NCI-H748 treated with DMSO at 0.1 percent for 48 hours (cell line): Measurements from ENCODE around the gene SAMMSON.
A peak's percentile ranks its signal among the peaks of the same experiment; 100 is the strongest.

Source experiments
- DNase-seq: peaks from one replicate; lab custom pipeline; 2025; lab: John Stamatoyannopoulos, UW

SAMMSON gene

DNA sequence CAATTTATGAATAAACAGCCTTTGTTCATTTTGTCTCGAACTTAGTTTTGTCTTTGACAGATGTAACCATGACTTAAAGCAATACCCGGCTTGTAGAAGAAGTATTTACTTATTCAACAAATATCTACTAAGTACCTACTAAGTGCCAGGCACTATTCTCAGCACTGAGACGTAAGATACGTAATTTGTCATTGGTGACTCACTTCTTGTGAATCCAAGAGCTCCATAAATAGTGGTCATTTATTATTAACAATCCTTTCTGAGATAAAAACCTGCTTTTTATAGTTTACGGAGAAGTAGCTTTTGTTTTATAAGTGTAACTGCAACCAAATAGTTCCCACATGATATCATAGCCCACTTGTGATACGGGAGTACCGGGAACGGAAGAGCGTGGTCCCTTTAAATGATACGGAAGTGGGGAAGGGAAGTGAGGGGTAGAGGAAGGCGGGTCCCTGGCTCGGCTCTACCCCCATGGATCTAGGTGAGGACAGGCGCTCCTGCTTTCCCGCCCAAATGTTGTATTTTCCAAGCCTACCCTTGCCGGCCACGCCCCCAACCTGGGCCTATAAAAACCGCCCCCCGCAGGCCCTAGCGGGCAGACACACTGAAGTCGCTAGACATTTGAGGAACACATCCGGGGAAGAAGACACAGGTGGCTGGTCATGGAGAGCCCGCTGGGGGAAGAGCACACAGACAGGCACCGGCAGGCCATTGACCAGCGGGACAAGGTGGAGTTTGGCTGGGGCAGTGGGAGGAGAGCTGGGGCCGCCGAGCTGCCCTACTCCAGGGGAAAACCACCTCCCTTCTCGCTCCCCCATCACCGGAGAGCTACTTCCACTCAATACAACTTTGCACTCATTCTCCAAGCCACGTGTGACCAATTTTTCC is at the start of gene SAMMSON:
Gene SAMMSON, plus strand, starts transcription at position 594 of the 888 bp plus-strand sequence.
- DNase-seq = peak; percentile 92

DNA sequence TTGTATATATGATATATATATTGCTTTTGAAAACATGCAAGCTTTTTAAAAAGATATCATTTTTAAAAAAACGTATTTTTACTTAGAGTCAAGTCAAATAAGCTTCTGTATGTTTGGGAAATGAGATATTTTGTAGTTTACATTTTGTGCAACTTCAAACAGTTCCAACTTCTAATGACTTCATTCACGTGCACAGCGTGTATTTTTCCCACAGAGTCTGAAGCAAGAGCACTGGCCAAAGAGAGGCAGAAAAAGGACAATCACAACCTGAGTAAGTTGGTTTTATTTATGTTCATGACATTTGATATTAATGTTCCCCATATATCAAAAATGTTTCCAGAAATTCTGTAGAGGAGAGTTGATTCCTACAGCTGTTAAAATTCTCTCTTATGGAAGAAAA is 47.9 kb upstream of the SAMMSON start:
- no peak for DNase-seq

DNA sequence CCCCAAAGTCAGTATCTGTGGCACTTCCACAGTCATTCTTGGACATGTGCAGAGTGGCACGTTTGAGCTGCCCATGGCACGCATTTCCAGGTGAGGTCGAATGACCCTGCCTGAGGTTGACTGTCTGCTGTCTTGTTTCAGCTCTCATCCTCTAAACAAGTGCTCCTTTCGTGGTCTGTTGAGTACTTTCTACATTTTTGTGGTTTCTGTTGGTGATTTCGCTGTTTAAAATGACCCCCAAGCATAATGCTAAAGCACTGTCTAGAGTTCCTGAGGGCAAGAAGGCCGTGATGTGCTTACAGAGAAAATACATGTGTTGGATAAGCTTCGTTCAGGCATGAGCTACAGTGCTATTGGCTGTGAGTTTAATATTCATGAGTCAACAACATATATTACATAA is 40.0 kb upstream of the SAMMSON start:
- DNase-seq = no peak

DNA sequence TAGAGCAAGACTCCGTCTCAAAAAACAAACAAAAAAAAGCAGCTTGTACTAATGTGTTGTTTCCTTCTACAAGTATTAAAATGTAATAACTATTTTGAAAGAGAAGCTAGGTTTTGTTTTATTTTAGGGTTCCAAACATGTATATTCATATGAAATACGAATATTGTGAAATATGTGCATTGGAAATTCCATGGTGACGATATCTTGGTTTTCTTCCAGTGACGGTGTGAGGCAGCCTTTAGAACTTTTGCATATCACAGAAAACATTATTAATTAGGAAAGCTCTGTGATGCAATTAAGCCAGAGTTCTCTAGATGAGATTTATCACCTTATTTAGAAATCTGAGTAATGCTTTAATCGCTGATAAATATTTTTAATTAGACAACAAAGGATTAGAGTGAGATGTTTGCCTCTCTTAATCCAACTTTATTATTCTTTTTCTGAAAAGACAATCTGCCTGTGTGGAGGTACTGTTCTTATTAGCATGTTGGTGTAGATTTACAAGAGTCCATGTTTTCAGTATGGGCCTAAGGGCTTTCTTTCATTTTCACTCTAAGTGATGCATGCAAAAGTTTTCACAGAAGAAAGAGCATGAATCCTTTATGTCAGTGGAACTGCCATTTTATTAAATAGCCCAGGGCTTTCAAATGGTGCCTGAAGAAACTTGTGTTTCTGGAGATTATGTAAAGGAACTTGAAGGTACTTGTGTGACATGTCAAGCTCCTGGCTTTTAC is 37.7 kb upstream of the SAMMSON start:
- no peak for DNase-seq

DNA sequence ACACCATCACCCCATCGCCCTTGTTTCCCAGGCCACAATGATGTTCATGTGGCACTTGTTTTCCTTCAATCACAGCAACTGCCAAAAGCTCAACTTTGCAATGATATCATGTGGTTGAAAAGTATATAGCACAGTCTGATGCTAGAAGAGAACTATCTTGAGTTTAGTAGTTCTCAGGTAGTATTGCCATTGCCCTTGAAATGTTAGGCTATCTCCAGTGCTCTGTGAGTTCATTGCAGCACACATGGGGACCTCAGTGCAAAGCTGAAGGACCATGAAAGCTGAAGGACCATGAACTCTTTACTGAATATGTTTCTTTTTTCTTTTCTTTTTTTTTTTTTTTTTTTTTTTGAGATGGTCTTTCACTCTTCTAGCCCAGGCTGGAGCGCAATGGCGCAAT is 35.9 kb upstream of the SAMMSON start:
- no peak for DNase-seq

DNA sequence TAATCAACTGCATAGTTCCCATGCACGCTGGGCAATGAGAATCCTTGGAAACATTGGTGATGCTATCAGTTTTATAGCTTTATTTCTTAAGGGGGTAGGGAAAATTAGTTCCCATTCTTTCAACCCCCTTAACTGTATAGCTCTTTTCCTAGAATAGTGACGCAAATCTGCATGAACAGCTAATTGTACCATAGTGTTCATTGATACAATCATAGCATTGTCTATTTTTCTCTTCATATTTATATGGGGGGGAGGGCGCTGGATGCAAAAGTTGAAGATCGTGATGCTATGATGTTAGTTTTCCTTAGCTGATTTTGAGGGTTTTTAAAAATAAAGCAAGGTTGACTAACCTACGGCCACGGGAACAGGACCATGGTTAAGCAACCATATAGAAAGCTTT is 32.4 kb upstream of the SAMMSON start:
- DNase-seq = no peak

DNA sequence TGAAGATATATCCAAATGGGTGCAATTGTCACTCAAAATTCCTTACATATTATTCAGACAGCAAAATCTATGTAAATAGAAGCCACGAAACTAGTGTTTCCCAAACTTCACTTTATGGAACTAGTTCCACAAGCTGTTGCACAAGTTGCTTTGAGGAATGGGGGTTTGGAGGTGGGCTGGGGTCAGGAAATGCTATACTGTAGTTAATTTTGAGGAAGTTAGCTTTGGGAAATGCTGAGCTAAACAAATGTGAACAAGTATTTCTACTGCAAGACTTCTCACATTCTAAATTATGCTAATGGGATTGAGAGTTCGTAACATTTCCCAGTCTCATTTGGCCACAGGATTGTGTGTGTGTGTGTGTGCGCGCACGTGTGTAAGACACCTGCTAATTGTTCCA is 28.7 kb upstream of the SAMMSON start:
- DNase-seq = no peak

DNA sequence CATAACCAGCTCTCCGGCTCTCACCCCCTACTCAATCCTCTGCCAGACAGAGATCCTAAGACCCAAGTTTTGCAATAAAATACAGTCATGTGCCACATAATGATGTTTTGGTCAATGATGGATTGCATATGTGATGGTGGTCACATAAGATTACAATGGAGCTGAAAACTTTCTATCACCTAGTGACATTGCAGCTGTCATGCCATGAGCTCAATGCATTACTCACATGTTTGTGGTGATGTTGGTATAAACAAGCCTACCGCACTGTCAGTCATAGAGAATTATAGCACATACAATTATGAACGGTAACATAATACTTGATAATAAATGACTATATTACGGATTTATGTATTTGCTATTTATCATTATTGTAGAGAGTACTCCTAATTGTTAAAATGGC is 26.9 kb upstream of the SAMMSON start:
- DNase-seq = no peak

DNA sequence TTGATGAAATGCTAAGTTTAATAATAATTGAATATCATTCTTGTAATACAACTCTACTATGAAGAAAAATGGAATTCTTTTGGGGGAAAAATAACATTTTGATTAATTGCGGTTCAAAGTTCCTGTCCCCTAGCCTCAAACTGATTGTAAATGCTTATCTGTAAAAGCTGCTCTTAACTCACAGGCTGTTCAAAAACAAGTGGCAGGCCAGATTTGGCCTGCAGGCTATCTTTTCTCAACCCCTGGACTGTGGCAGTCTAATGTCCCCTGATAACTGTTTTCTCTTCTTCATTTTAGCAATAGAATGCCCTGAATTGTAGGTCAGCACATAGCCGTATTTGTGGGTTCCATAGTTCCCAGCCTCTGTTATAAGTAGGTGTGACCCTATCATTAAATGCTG is 23.5 kb upstream of the SAMMSON start:
- no peak for DNase-seq

DNA sequence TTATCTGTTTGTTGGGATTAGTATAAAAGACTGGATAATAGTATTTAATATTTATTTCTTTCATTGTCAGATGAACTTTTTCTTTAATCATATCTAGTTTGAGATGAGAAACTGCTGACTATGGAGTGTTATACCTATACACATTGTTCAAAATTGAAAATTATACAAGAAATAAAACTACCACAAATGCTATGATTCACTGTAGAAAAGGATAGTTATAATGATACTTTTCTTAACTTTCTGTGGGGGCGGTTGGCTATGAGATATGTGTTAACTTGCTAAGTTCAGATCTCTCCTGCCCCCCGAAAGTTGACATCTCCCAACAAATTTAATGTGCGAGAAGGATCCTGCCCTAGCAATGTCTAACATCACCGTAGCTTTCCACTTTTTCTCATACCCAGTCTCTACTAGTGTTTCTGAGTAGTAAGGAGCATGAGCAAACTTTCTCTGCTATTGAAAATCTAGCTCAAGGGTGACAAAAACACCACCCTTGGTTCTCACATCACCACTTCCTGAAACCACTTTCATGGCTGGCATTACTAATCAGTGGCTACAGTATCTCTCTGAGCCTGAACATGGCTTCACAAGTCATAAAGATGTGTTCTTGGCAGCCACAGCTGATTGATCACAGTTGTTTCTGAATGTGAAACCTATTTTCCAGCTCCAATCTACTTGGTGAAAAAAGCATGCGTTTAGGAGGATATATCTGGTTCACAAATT is 15.8 kb upstream of the SAMMSON start:
- no peak for DNase-seq

DNA sequence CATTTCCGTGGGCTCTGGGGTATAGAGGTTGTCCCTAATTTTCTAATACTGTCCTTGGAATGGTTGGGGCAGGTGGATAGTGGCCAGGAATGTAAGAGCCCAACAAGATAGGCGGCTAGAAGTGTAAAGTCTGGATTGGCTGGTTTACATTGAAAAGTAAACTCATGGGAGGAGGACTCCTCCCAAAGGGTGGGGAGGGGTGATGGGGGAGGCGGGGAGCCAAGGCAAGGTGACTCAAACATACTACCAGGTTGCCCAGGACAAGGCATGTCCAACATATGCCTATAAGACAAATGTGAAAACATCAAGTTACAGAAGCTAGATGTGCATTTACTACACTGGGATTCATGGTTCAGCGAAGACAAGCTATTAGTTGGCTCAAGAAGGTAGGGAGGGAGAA is 14.3 kb upstream of the SAMMSON start:
- no peak for DNase-seq

DNA sequence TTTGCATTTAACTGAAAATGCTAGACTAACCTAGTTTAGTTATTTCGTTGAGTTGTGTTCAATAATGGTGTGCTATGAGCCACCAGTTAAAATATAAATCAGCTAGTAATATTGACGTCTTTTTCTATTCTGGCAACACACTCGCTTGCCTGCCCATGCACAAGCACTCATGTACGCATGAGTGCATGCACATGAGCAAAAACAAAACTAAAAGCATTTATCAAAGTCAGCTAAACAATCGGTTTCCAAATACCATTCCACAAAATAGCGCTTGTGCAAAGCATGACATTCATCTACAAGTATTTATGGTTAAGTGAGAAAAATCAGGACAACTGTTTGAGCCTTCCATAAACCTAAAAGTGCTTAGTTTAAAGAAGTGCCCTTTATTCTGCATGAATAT is 13.1 kb upstream of the SAMMSON start:
- DNase-seq = no peak

DNA sequence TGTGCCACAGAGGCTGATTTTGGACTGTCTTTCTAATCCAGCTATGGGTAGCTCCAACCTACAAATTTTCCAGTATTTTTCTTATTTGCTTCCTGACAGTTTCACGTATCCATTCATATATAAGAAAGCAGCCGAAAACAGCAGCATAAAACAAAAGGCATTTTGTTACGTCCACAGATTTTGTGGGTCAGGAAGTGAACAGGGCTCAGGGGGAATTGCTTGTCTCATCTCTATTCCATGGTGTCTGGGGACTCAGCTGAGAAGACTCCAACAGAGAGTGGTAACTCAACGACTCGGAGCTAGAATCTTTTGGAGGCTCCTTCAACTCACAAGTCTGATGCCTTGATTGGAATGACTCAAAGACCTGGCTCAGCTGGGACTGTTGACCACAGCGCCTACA is 11.7 kb upstream of the SAMMSON start:
- no peak for DNase-seq

DNA sequence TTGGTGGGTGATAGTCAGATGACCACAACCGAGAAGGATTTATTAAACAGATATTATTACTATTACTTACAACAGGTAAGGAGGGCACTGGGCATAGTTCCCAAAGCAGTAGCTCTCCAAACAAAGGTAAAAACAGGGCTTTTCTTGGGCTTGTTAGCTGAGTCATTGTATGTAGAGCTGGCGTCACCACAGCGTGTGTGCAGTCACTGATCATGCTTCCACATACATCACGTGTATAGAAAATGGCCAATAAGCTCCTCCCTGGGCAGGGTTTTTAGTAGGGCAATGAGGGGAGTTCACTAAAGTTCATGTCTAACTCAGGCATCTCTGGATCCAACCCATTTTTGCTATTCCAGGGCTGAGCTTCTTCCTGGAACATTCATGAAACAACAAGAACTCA is 5.8 kb upstream of the SAMMSON start:
- no peak for DNase-seq

DNA sequence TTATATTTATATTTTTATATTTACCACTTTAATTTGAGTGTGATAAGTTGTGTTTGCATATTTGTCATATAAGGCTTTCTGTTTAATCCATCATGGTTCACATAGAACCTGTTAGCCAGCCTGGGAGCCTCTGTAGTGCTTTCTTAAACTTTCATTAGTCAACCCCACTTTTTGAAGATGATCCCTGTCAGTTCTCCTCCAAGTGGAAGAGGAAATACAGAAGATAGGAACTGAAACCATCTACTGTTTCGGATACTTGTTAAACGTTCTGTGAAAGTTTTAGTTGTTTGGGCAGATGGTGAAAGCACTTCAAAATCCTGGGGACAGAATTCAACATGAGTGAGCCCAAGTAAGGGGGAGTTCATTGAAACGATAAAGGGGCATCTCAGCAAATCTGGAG is 4.6 kb upstream of the SAMMSON start:
- DNase-seq = no peak

DNA sequence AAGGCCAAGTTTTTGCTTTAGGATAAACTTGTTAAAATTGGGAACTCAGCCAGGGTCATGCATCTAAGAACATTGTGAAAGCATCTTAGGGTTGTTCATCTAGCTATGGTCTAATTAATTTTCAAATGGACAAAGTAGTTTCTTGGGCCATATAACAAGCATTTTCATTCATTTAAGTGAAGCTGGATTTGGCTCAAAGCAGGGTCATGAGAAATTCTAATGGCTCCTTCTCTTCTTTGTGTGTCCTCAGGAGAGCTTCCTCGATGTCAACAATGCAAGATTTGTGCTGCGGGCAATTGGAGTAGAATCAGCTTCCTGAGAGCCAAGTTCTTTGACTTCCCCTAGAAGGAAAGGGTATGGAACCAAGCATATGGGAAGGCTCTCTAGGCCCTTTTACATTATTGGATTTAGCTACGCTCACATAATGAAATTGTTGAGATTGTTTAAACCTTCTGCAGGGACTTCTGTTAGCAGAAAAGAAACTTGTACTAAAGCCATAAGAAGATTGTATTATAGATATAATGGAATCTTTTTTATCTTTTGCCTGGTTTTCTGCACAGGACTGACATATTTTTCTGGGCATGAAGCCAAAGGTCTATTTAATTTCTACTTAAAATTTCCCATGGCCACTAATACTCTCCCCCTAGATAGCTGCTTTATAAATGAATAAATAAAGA is 1.8 kb upstream of the SAMMSON start:
- DNase-seq = no peak

DNA sequence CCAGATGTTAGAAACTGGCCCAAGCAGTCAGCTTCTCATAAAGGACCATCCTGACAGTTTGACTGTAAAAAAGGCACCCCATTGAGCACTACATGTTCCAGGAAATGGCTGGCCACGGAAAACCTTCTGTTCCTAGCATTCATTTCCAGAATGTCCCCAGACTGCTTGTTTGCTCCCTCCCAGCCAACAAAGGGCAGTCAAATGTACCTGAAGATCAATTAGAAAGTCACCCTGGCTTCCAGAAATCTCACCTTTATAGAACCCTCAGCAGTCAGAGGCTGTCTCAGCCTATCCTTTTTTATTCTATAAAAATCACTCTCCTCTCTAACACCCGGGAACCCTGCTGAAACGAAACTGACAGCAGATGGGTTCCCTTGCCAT is 784 bp upstream of the SAMMSON start:
- DNase-seq = peak; percentile 22

DNA sequence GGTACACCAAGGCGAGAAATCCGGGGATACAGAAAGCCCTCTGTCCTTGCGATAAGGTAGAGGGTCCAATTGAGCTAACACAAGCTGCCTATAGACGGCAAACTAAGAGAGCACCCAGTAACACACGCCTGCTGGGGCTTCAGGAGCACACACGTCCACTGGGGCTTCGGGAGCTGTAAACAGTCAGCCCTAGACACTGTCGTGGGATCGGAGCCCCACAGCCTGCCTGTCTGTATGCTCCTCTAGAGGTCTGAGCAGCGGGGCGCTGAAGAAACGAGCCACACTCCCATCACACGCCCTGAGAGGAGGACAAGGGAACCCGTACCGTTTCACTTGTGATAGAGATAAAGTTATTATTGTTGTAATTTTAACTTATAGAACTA is 486 bp downstream of the SAMMSON start:
- DNase-seq = peak; percentile 72

DNA sequence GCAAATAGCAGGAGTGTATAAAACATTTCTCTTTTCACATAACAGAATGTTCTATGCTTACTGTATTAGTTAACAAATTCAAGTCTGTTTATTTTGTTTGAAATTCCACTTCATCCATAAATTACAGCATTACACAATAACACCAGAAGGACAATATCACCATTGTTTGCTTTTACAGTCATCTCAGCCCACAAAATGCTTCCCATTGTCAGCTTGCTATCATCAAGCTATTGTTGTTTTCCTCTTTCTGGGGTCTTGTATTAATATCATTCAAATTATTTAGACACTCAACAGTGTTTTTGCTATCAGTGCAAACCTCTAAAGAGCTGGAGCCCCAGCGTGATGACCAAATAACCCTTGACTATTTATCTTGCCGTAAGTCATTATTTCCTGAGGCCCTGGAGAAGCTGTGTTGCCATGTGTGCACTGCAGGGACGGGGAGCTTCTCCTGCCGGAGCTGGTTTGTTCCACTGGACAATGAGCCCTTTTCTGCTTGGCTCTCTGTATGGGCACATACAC is 1.1 kb downstream of the SAMMSON start:
- peak; percentile 73 for DNase-seq

DNA sequence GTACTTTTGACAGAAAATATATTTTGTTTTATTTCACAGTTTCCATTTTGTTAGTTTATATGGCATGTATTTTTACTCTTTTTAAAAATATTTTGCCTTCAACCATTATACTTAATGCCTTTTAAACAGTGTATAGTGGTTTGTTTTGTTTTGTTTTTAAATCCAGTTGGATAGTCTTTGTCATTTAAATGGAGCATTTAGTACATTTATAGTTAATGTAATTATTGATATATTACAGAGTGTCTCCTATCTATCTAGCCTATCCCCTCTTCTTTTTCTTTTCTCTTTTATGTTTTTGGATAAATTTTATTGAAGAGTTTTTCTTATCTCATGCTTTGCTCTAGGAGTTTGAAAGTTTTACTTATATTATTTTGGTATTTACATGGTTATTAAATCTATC is 3.6 kb downstream of the SAMMSON start:
- DNase-seq = no peak

DNA sequence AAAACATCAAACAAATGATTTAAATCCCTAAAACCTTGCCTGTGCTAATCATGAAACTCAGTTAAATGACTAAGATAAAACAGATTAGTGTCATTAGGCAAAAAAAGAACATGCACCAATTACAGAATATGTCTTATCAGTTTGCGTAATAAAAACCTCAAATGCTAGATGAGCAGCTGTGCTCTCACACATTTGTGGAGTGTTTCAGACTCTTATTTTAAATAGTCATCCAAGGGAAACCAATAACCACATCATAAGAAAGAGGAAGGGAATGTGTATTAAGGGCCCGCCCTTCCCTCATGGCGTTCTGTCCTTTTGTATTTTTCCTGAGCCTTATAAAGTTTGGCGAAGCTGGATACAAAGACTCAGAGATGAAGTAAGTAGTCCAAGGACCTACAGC is 6.6 kb downstream of the SAMMSON start:
- no peak for DNase-seq

DNA sequence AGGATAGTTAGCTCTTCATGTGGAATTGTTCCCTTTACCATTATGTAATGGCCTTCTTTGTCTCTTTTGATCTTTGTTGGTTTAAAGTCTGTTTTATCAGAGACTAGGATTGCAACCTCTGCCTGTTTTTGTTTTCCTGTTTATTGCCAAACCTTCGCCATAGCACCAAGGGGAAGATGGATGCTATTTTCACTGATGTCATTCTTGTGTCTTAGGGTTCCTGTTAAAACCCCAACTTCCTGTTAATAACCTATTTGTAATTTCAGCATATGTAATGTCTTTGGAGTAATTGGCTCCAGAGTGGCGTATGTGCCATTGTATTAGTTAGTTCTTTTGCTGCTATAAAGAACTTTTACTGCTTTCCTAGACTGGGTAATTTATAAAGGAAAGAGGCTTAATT is 10.8 kb downstream of the SAMMSON start:
- no peak for DNase-seq
